ENCODE results near the gene NUP210L.
"Not testable (repeated sequence)": the region's sequence is repeated elsewhere in the genome, so short reads cannot be mapped to it uniquely, and the experiment has no call there.

Gene NUP210L

DNA sequence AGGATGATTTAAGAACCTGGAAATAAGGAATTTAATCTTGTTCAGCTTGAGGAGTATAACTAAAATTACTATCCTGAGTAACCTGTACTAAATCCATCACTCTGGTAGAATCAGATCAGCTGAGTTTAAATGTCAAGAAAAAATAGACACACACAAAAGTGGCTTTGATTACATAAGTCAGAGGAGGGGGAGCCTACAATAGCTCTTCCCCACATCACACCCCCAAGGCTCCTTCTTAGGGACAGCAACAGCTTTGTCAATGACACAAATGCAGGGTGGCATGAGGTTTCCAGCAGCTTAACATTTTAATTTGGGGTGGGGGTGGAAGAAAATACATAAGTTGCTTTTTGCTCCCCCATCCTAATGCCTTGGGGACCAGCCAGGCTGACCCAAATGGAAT lies 12.6 kb upstream of the NUP210L start:
- no peak for DNase-seq

DNA sequence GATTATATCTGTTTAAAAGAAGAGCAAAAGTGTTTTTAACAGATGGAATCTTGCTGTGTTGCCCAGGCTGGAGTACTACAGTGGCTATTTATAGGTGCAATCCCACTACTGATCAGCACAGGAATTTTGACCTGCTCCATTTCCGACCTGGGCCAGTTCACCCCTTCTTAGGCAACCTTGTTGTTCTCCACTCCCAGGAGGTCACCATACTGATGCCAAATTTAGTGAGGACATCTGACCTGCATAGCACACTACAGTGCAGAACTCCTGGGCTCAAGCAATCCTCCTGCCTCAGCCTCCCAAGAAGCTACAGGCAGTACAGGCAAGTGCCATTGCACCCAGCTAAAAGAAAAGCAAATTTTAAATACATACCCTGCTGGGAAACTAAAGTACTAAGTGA lies 11.3 kb upstream of the NUP210L start:
- DNase-seq: no peak

DNA sequence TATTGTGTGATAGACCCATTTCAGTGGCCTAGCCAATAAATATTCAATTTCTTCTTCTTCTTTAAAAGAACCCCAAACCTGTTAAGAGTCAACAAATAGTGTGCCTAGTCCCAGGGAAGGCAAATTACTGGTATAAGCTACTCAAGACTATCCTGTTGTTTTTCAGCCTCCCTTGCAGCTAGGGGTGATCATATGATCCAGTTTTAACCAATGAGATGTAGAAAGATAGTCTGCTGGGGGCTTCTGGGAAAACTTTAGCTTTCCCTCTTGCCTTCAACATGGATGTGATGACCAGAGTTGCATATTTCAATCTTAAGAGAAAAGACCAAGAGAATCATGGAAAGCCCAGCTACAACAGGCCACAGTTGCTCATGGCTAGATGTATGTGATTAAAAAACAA lies 4.7 kb upstream of the NUP210L start:
- DNase-seq: no peak

DNA sequence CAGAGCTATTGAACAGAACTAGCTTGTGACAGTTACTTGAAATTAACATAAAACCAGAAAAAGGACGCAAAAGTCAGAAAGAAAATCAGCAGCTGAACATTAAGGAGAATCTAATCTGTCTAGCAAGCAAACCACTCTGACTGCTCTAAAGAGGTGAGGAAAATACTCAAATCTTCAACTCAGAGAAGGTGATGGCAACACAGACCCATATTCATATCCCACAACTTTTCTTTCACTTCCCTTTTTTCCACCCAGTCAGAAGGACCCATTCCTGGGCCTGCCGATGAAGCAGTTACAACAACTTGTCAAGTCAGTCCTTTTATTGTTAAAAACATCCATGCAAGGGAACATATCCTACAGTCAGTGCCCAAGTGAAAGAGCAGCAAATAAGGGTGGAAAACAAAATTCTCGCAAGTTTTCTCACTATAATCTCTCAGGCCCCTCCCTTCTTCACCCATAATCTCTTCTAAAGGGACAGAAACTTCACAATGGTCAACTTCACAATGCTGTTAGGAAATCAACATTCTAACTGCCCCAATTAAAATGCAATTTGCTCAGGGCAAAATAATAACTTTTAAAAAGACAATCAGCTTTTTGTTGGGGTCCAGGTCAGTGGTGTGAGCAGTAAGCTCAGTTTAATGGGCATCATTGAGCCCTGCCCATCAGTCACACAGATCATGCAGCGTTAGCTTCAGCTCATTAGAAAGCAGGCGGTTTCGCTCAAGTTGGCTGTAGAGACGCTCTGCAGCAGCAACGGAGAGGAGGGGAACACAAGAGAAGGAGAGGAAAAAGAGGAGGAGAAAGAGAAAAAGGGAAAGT lies 3.6 kb upstream of the NUP210L start:
- DNase-seq: no peak

GRCh38 chr1:154157520-154158306 lies 2.8 kb upstream of the NUP210L start:
- DNase-seq: no peak

DNA sequence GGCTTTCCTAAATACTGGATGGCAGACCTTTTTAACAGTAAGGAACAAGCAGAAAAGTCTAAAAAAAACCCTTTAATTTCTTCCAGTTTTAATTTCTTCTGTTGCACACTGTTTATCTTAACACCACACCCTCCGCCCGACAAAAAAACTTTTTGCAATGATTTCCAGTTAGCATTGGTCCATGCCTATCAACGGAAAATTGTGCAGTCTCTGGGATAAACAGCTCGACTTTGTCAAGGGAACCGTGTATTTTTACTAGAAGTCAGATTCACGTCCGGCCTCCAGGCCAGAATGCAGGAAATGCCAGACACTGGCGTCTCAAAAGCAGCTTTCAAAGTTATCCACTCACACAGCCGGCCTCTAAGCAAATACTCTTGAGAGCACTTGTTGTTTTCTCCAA lies 378 bp upstream of the NUP210L start:
- no peak for DNase-seq

GRCh38 chr1:154154053-154154452 lies 820 bp downstream of the NUP210L start:
- no peak for DNase-seq

GRCh38 chr1:154151311-154151710 lies 3.6 kb downstream of the NUP210L start:
- no peak for DNase-seq

DNA sequence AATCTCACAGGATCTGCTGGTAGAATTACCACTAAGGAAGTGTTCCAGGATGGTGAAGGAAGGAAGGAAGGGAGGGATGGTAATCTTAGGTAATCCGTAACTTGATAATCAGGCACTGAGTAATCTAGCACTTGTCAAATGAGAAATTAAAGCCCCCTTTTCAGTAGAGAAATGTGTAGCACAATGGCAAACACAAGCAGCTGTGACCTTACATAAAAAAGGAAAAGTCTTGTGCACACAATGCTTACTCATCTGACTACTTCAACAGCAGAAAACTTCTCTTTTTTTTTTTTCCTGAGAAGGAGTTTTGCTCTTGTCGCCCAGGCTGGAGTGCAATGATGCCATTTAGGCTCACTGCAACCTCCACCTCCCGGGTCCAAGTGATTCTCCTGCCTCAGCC lies 6.1 kb downstream of the NUP210L start:
- no peak for DNase-seq

DNA sequence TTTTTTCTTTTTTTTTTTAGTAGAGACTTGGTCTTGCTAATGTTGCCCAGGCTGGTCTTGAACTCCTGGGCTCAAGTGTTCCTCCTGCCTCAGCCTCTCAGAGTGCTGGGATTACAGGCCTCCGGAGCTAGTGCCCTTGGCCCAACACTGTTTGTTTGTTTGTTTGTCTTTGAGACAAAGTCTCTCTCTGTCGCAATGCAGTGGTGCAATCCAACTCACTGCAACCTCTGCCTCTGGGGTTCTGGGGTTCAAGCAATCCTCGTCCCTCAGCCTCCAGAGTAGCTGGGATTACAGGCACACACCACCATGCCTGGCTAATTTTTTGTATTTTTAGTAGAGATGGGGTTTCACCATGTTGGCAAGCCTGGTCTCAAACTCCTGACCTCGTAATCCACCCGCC lies 7.4 kb downstream of the NUP210L start:
- DNase-seq: not testable (repeated sequence)

GRCh38 chr1:154145986-154146385 lies 8.9 kb downstream of the NUP210L start:
- no peak for DNase-seq

GRCh38 chr1:154142358-154142757 lies 12.5 kb downstream of the NUP210L start:
- no peak for DNase-seq

- DNase-seq: no peak
These were observed 13.6 kb downstream of the NUP210L start for GRCh38 chr1:154141240-154141639.

GRCh38 chr1:154137888-154138287 lies 17.0 kb downstream of the NUP210L start:
- DNase-seq: no peak

- no peak for DNase-seq
These were observed 21.6 kb downstream of the NUP210L start for GRCh38 chr1:154133256-154133655.

DNA sequence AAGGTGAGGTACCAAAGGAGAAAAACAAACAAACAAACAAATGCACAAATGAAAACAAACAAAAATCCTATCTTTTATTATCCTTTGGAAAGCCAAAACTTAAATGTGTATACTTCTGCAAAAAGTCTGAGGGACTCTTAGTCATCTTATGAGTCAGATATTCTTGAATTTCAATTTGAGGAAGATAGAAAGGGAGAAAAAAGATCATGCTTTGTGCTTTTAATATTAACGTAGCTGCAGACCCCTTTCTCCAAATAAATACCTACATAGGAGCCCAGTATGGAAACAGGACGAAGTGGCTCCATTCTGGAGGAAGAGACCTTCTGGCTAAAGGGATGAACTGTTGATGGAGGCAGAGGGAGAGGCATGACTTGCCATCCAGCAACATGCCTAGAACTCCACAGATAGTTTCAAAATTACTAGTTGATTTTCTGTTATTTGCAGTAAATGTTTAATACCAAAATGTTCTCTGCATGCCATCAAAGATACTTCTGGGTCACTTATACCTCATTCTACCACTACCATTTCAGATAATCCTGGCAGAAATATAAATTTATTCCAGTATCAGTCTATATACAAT lies 25.4 kb downstream of the NUP210L start:
- no peak for DNase-seq

DNA sequence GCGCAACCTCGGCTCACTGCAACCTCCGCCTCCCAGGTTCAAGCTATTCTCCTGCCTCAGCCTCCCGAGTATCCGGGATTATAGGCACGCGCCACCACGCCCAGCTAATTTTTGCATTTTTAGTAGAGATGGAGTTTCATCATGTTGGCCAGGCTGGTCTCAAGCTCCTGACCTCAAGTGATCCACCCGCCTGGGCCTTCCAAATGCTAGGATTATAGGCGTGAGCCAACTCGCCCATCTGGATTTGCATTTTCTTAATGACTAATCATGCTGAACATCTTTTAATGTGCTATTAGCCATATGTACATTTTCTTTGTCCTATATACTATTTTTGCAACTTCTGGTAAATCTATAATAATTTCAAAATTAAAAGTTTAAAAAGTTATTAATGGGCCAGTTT lies 31.7 kb downstream of the NUP210L start:
- not testable (repeated sequence) for DNase-seq

- no peak for DNase-seq
These were observed 37.2 kb downstream of the NUP210L start for GRCh38 chr1:154117642-154118041.

GRCh38 chr1:154115180-154115579 lies 39.7 kb downstream of the NUP210L start:
- DNase-seq: no peak

- DNase-seq: no peak
These were observed 50.3 kb downstream of the NUP210L start for GRCh38 chr1:154104433-154105082.

- DNase-seq: not testable (repeated sequence)
These were observed 54.7 kb downstream of the NUP210L start for GRCh38 chr1:154100141-154100540.

- no peak for DNase-seq
These were observed 57.0 kb downstream of the NUP210L start for GRCh38 chr1:154097873-154098272.

GRCh38 chr1:154095456-154096060 lies 59.3 kb downstream of the NUP210L start:
- DNase-seq: no peak
